Right lobe of liver (tissue), 4 donors: Measurements from ENCODE around the gene TMEM248.

ENCODE experiments used
- POLR2A ChIP-seq: fragments of 450-650 bp; IDR thresholded peaks from one replicate; pipeline ENCODE4 v1.6.1; 2017; ENCODE audit warnings: antibody characterized with exemption, mild to moderate bottlenecking
- TF ChIP-seq, protein P1 (sequence below), 4 donors: fragments of 200-600 bp in 3 of 4; fragments of 450-650 bp in 1 of 4; IDR thresholded peaks; one replicate each; pipeline versions ENCODE4 v1.5.1 to v1.8.0; 2016 to 2022; ENCODE audit warnings: antibody characterized with exemption in 4 of 4, mild to moderate bottlenecking in 2 of 4
- donor health status: DM: no; HTN: no; CAD: no.
- donor health status: DM: no; HTN: no; CAD: no.
- donor health status: DM: no; HTN: yes; CAD: no.

DNA sequence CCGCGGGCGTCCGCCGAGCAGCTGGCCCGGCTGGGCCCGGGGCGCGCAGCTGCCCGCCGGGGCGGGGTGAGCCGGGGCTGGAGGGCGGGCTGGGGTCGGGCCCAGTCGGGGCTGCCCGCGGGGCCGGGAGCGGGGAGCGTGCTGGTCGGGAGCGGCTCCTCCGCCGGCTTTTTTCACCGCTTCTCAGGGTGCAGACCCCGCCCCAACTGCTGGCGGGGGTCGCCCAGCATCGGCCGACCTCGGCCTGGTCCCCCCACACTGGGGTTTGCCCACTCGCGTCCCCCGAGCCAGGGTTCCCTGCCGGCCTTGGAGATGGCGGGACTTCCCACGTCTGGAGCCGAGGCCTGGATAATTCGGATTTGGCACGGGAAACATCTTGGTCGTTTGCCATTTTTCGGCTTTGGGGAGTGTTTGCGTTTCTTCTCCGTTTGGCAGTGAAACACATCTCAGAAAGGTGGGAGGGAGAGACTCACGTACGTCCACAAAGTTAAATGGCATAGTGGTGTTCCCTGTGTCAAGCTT, 432 bp downstream of the TMEM248 start:
- TF ChIP-seq, protein P1, sequence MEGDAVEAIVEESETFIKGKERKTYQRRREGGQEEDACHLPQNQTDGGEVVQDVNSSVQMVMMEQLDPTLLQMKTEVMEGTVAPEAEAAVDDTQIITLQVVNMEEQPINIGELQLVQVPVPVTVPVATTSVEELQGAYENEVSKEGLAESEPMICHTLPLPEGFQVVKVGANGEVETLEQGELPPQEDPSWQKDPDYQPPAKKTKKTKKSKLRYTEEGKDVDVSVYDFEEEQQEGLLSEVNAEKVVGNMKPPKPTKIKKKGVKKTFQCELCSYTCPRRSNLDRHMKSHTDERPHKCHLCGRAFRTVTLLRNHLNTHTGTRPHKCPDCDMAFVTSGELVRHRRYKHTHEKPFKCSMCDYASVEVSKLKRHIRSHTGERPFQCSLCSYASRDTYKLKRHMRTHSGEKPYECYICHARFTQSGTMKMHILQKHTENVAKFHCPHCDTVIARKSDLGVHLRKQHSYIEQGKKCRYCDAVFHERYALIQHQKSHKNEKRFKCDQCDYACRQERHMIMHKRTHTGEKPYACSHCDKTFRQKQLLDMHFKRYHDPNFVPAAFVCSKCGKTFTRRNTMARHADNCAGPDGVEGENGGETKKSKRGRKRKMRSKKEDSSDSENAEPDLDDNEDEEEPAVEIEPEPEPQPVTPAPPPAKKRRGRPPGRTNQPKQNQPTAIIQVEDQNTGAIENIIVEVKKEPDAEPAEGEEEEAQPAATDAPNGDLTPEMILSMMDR (IDR thresholded peaks at IDR 0.05) = no peak
- no peak for TF ChIP-seq POLR2A
